Measurements from ENCODE around the gene GH2.
"Not testable (repeated sequence)": the region's sequence is repeated elsewhere in the genome, so short reads cannot be mapped to it uniquely, and the experiment has no call there.

GRCh38 chr17:63907161-63907778 lies 25.5 kb upstream of the GH2 start:
- TF ChIP-seq EP300 (IDR thresholded peaks at IDR 0.05; ENCODE audit: low read depth); POLR2A (IDR thresholded peaks at IDR 0.05); CTCF (IDR thresholded peaks at IDR 0.05); POLR2AphosphoS5 (IDR thresholded peaks at IDR 0.05): not testable (repeated sequence)

Data from transverse colon (tissue), 4 donors.